GM19023 (cell line): ENCODE data around the gene SEMA4C.

ENCODE experiments used
- ATAC-seq: cut with Tn5 transposase; IDR thresholded peaks from one replicate; pipeline ENCODE4 v1.9.1; 2021; ENCODE audit warnings: mild to moderate bottlenecking, moderate library complexity; ENCODE audit not compliant: unreplicated experiment

SEMA4C gene

DNA sequence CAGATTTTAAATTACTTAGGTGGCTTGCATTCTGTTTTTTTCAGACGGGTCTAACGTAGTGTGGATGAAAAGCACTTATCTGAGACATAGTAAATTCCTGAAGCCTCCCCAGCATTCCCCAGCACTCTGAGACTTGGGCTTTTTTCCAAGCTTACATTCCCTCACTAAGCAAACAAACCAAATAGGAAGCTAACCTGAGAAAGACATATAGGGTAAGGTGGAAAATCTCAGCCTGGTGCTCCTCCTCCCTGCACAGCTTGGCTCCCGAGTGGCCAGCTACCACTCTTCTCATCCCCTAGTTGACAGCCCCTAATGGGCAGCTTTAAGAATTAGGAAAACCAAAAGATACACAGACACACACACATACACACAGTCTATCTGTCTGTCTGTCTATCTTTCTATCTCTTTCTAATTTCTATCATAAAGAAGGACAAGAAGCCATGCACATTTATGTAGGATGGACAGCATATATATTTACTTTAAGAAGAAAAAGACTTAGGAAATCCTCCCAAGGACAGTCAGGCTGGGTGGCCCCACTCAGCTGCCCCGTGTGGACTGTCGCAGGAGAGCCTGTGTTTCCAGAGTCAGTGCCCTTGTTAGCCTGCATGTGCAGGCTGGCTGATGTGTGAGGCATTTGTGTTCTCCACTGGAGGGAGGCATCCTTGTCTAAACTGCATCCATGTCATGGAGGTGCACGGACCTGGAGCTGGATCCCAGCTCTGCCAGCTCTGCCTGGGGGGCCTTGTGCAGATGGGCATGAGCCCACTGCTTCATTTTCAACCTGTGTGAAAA lies 45.6 kb downstream of the SEMA4C start:
- no peak for ATAC-seq

GRCh38 chr2:96823198-96823597 lies 46.7 kb downstream of the SEMA4C start:
- no peak for ATAC-seq

DNA sequence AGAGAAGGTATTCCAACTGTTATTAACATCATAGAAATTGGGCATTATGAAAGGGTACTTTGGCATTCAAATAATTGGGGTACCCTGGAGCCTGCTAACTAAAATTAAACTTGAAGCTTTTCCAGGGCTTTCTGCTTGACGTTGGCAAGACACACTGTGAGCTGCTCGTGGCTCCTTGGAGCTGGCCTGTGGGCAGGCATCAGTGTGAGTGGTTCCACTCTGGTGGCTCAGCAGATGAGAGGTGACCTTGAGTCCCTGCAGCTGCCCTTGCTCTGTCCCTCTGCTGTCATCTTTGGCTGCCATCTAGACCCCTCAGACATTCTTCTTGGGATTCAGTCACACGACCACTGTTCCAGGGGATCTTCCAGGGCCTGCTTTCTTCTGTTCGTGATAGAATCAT lies 47.1 kb downstream of the SEMA4C start:
- ATAC-seq = no peak

GRCh38 chr2:96821113-96821675 lies 48.7 kb downstream of the SEMA4C start:
- ATAC-seq = no peak

GRCh38 chr2:96819876-96820511 lies 49.9 kb downstream of the SEMA4C start:
- no peak for ATAC-seq

- ATAC-seq = no peak
These were observed 50.6 kb downstream of the SEMA4C start for GRCh38 chr2:96819128-96819875.

DNA sequence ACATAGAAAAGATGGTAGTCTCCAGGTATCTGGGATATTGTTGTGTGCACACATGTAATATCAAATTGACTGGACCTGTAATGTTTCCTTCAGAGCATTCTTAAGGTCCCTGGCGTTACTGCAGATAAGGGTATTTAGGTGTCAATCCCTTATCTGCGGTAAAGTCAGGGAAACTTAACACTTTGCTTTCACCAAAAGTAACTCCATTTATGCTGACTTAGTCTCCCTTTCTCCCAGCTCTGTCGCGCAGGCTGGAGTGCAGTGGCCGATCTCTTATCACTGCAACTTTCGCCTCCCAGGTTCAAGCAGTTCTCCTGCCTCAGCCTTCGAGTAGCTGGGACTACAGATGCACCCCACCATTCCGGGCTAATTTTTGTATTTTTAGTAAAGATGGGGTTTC lies 52.0 kb downstream of the SEMA4C start:
- no peak for ATAC-seq

GRCh38 chr2:96816836-96817702 lies 52.8 kb downstream of the SEMA4C start:
- ATAC-seq = no peak

GRCh38 chr2:96816127-96816835 lies 53.6 kb downstream of the SEMA4C start, which contains the start of gene CNNM3:
Gene CNNM3, plus strand, starts transcription at chr2:96816268. Its CDS starts 10 bp downstream, at chr2:96816278.
- peak; percentile 92 for ATAC-seq

DNA sequence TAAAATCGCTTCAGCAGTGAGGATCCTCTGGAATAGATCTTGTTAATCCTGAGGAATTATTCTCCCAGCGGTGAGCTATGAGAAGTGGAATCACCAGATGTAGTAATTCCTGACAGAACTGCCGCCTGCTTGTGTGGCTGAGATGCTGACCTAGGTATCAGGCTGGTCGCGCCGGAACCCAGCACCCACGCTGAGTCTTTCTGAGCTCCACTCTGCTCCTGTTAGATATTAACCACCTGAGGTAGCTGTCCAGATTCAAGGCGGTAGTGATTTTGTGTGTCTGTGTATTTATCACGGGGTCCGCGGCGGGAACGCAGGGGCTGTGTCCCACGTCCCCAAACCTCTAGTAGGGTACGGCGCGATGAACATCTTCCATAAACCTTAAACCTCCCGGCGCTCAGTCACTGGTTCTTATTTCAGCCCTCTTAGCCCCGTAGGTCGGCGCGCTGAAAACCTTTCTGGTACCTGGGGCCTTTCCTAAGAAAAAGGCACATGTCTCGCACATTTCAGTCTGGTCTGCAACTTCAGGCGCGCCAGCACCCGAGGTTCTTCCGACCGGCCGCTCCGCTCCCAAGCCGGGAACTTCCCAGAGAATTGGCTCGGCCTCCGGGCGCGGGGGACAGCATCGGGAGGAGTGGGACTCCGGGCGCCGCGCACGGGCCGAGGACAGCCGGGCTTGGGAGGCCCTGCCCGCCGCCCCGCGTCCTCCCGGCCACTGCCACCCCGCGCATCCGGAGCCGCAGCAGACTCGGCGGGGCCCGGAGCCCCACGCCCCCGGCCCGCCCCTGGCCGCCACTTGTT lies 54.4 kb downstream of the SEMA4C start:
- peak; percentile 11 for ATAC-seq

GRCh38 chr2:96813656-96814055 lies 56.2 kb downstream of the SEMA4C start:
- no peak for ATAC-seq

DNA sequence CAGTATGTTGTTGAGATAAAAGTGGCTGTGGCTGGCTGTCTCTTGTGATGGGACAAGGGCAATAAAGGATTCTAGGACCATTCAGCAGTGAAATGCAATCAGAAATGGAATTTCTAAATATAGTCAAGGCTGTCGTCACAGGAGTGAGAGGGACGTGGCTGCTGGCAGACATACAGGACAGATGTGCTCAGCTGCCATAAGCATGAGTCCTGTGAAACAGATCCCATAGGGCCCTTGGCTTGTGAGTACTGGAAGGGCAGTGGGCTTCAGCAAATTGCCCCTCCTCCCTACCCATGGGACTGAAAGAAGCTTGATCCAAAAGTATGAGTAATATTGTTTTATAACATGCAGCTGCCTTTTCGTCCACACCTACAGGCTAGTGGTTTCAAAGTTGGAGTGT lies 58.0 kb downstream of the SEMA4C start:
- ATAC-seq = no peak

GRCh38 chr2:96810783-96811192 lies 59.1 kb downstream of the SEMA4C start:
- ATAC-seq = no peak

GRCh38 chr2:96809951-96810782 lies 59.7 kb downstream of the SEMA4C start:
- ATAC-seq = no peak
